GM13976 (cell line): ENCODE results near the gene MORC2.

ENCODE experiments used
- DNase-seq: peaks from one replicate; pipeline ENCODE4 v3.0.0; 2012; ENCODE audit warnings: low spot score
- in situ Hi-C: fragments of 300-500 bp; cut with MboI; formaldehyde crosslinking; loops from one replicate; pipeline ENCODE4 v1.12.0; 2022; ENCODE audit warnings: low sequenced_read_pairs, mixed read lengths, inconsistent platforms; ENCODE audit not compliant: unreplicated experiment
- TF ChIP-seq, protein P1 (sequence below): IDR thresholded peaks from 2 replicates; pipeline ENCODE4 v1.5.1; 2012; ENCODE audit warnings: borderline replicate concordance, mild to moderate bottlenecking; ENCODE audit not compliant: insufficient read depth; ENCODE audit errors: extremely low read depth, missing control alignments, control extremely low read depth

MORC2 gene

GRCh38 chr22:30926706-30927105 lies 41.9 kb downstream of the MORC2 start:
- TF ChIP-seq, protein P1, sequence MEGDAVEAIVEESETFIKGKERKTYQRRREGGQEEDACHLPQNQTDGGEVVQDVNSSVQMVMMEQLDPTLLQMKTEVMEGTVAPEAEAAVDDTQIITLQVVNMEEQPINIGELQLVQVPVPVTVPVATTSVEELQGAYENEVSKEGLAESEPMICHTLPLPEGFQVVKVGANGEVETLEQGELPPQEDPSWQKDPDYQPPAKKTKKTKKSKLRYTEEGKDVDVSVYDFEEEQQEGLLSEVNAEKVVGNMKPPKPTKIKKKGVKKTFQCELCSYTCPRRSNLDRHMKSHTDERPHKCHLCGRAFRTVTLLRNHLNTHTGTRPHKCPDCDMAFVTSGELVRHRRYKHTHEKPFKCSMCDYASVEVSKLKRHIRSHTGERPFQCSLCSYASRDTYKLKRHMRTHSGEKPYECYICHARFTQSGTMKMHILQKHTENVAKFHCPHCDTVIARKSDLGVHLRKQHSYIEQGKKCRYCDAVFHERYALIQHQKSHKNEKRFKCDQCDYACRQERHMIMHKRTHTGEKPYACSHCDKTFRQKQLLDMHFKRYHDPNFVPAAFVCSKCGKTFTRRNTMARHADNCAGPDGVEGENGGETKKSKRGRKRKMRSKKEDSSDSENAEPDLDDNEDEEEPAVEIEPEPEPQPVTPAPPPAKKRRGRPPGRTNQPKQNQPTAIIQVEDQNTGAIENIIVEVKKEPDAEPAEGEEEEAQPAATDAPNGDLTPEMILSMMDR = no peak
- no peak for DNase-seq
- in situ Hi-C loops = loop anchor here (10.0 kb wide), 1 partner anchor 162 kb away; no protein-coding TSS in a partner anchor

- TF ChIP-seq, protein P1 = no peak
- in situ Hi-C loops = loop anchor here (10.0 kb wide), 1 partner anchor 161 kb away; no protein-coding TSS in a partner anchor
- no peak for DNase-seq
Observed at GRCh38 chr22:30925667-30926066, 42.9 kb downstream of the MORC2 start.

DNA sequence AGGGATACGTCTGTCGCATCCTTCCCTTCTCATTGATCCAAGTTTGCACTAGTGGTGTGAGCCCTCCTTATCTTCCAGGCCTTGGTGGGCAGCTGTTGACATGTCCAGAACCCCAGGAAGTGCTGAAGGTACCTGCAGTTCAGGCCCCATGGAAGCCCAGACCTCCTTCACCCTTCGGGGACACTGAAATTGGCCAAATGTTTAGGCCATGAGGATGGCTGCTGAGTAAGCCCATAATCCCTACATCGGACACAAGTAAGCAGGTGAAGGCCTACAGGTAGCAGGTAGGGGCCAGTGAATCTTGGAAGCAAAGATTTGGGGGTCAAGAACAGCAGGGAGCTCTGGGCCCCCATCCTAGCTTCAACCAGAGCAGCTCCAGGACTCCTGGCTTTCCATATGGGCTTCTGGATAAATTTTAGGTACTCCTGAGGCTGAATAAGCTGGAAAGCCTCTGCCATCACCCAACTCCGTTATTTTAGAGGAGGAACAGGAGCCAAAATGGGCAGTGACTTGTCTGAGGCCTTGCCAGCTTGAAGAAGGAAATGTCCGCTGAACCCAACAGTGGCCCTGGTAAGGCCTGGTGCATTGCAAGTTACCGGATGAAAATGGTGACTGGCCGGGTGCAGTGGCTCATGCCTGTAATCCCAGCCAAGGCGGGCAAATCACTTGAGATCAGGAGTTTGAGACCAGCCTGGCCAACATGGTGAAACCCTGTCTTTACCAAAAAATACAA lies 45.2 kb downstream of the MORC2 start:
- TF ChIP-seq, protein P1 = no peak
- no peak for DNase-seq
- in situ Hi-C loops = loop anchor here (10.0 to 25.0 kb wide), 2 partner anchors 159 to 286 kb away; partner anchors contain the start of gene SLC35E4

DNA sequence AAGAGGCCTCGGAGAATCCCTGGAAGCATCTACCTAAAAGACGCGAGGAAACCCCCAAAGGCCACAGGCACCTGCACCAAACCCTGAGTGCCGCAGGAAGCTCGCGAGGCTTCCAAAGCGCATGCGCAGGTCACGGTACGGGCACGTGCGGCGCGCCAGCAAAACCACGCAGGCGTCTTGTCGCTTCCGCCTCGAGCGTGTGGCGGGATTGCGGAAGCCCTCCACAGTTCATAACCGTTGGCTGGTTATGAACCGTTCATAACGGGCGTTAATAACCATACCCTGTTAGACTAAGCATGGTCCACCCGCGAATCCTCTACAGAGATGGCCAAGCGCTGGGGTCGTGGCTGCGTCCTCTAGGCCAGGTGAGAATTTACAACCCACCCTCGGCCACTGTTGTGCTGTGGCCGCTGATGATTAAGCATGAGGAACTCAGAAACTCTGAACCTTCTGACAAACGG lies 46.4 kb downstream of the MORC2 start:
- TF ChIP-seq, protein P1 = no peak
- DNase-seq = peak; percentile 86
- in situ Hi-C loops = loop anchor here (10.0 to 25.0 kb wide), 2 partner anchors 157 to 285 kb away; partner anchors contain the start of gene SLC35E4

DNA sequence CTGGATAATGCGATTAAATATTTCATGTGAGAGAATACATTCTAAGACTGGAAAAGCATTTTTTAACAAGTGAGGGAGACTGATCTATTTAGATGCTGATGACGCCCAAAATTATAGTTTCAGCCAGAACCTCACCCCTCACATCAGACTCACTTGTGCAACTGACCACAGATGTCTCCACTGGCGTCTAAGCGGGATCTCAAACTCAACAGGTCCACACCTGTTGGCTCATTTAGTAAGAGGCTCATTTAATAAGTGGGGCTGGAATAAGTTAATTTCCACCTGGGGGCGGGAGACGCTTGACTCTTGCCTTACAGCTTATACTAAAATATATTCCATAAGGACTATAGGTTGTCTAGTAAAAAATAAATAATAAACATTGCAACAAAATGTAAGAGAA lies 47.5 kb downstream of the MORC2 start:
- TF ChIP-seq, protein P1 = no peak
- in situ Hi-C loops = loop anchor here (10.0 to 25.0 kb wide), 2 partner anchors 156 to 284 kb away; partner anchors contain the start of gene SLC35E4
- no peak for DNase-seq

DNA sequence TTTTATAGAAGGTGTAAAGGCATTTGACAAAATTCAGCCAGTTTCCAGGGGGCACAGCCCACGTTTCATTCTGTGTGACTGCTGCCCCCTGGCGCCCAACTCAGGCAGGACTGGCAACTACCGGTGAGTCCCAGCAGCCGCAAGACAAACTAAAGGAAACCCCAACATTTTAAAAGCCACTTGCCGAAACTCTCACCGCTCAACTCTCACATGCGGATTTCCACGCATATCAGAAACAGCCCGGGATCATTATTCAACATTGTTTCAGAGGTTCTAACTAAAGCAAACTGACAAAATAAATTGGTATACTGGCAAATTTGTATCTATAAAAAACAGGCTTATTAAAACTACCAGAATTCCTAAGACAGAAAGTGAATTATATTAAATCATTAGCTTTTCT lies 48.2 kb downstream of the MORC2 start:
- in situ Hi-C loops = loop anchor here (10.0 to 25.0 kb wide), 2 partner anchors 156 to 283 kb away; partner anchors contain the start of gene SLC35E4
- TF ChIP-seq, protein P1 = peak; percentile 92

More for the DNA sequence above, 48.2 kb downstream of the MORC2 start:
- DNase-seq = peak; percentile 84
